ENCODE data around the gene FOXP2.

The FOXP2 gene

GRCh38 chr7:114422507-114423501 lies 8.2 kb downstream of the FOXP2 start:
- peaks cover 12% of the 10 kb centered on the region; the same call in 1 of the 2 replicates for H3K4me1 ChIP-seq (ENCODE audit: control insufficient read depth, insufficient read depth, low read length)
- ChIA-PET CTCF (no interaction called here), POLR2A (no interaction called here)
- H3K36me3 ChIP-seq (ENCODE audit: control insufficient read depth in 2 of 2, insufficient read depth in 1 of 2, low read length in 2 of 2), result no peaks in the 10 kb centered on the region
- no peaks in the 10 kb centered on the region for H3K9me3 ChIP-seq (ENCODE audit: control insufficient read depth, insufficient read depth, low read depth, low read length)
- no peak overlapping the region for H3K4me3 ChIP-seq (ENCODE audit: low read depth, low read length)
- H3K27ac ChIP-seq (ENCODE audit: extremely low read depth, low read depth, low read length), result no peak overlapping the region
- TF ChIP-seq ZSCAN18 (tag by site-specific recombination; IDR thresholded peaks at IDR 0.05), result no peak
- TF ChIP-seq ZNF660 (tag by site-specific recombination; IDR thresholded peaks at IDR 0.05), result peak; percentile 39; the same call in 1 of the 2 replicates
- peak; percentile 64 for TF ChIP-seq PRDM1 (tag by site-specific recombination; IDR thresholded peaks at IDR 0.05)
- no peak for TF ChIP-seq ZFP69B (tag by site-specific recombination; IDR thresholded peaks at IDR 0.05)
- TF ChIP-seq ZBTB17 (tag by site-specific recombination; IDR thresholded peaks at IDR 0.05), result no peak; the same call in 1 of the 2 replicates
- no peak for TF ChIP-seq KLF8 (tag by site-specific recombination; IDR thresholded peaks at IDR 0.05)
- no peak for TF ChIP-seq ZNF433 (tag by site-specific recombination; IDR thresholded peaks at IDR 0.05; ENCODE audit: low read depth)
- no peak for TF ChIP-seq ZFP37 (tag by site-specific recombination; IDR thresholded peaks at IDR 0.05)
- no peak for TF ChIP-seq ZNF830 (tag by site-specific recombination; IDR thresholded peaks at IDR 0.05; ENCODE audit: low read depth)
- no peak for TF ChIP-seq ZNF121 (tag by site-specific recombination; IDR thresholded peaks at IDR 0.05)
- TF ChIP-seq ZNF623 (tag by site-specific recombination; IDR thresholded peaks at IDR 0.05), result no peak
- no peak for TF ChIP-seq ZNF19 (tag by site-specific recombination; IDR thresholded peaks at IDR 0.05; ENCODE audit: low read depth)
- TF ChIP-seq ZNF747 (tag by site-specific recombination; IDR thresholded peaks at IDR 0.05), result no peak
- TF ChIP-seq SP7 (tag by site-specific recombination; IDR thresholded peaks at IDR 0.05), result 0 out of 2 replicates have a peak, but pooled peaks have one; percentile 27
- TF ChIP-seq OSR2 (tag by site-specific recombination; IDR thresholded peaks at IDR 0.05), result no peak
- TF ChIP-seq SCRT2 (tag by site-specific recombination; IDR thresholded peaks at IDR 0.05), result peak; percentile 41; the same call in 1 of the 2 replicates
- no peak for TF ChIP-seq ZNF416 (tag by site-specific recombination; IDR thresholded peaks at IDR 0.05)
- no peak for TF ChIP-seq ZNF521 (tag by site-specific recombination; IDR thresholded peaks at IDR 0.05)
- peak; percentile 35; the same call in 1 of the 2 replicates for TF ChIP-seq ZNF600 (tag by site-specific recombination; IDR thresholded peaks at IDR 0.05)
- TF ChIP-seq ZXDB (tag by site-specific recombination; IDR thresholded peaks at IDR 0.05), result peak; percentile 14; the same call in 1 of the 2 replicates

- Histone ChIP-seq H3K27ac (ENCODE audit: extremely low read depth, low read depth, low read length) (no peak overlapping the region), H3K36me3 (ENCODE audit: control insufficient read depth in 2 of 2, insufficient read depth in 1 of 2, low read length in 2 of 2) (no peaks in the 10 kb centered on the region), H3K4me1 (ENCODE audit: control insufficient read depth, insufficient read depth, low read length) (no peaks in the 10 kb centered on the region), H3K4me3 (ENCODE audit: low read depth, low read length) (no peak overlapping the region), H3K9me3 (ENCODE audit: control insufficient read depth, insufficient read depth, low read depth, low read length) (no peaks in the 10 kb centered on the region)
- ChIA-PET POLR2A (no interaction called here), CTCF (interaction anchor here (0.6 to 3.6 kb wide), 17 partner anchors 11 to 1291 kb away, joined by 3 to 39 read pairs (median 3); partner anchors contain the start of gene FOXP2)
- TF ChIP-seq ZNF488 (tag by site-specific recombination; IDR thresholded peaks at IDR 0.05) (no peak), SCRT2 (tag by site-specific recombination; IDR thresholded peaks at IDR 0.05) (peak; percentile 51)
These were observed 11.8 kb downstream of the FOXP2 start for GRCh38 chr7:114426382-114426781.

All from HEK293 (cell line).